ENCODE results near the gene MADD. TPM values are rescaled to one million over a fixed set of nuclear protein-coding genes. Genes with fewer than 3 reads are reported as not detected.

The MADD gene
- total RNA-seq, 8 experiments from 2014 or later, result 19.5 to 55.7 (median 41.8) TPM

DNA sequence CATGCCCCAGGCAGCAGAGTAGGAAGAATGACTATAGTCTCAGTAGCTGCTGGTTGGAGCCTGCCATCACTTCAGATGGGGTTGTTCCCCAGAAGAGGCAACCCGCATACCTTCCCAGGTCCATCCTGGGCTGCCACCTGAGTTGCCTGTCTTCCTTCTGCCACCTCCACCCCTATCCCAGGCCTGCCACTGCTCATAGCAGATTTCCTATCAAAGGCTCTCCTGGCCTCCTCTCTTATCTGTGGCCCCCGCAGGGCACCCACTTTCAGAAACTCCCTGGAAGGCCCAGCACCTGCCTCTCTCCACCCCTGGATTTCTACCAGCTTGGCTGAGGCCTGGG is 12.8 kb upstream of the MADD start:
- peaks cover 3 to 13% of the 10 kb centered on the region in 2 donors for H3K4me1 ChIP-seq (replicated peaks in 1 of 2)
- in situ Hi-C loops (cut with MboI; ENCODE audit: low pct_unique_long_range_greater_than_20kb in 2 of 9, low sequenced_read_pairs in 9 of 9, unreplicated experiment in 9 of 9), result no loop called here
- no peak for ATAC-seq (replicated peaks in 6 of 8)
- peak overlapping the region in 1 of 2 donors; percentile 43 for H3K27ac ChIP-seq
- 83 to 100% (median 100%) methylated on average over 1 of the region's 2 CpGs; no CpG with 5 or more reads in 5 of the 10 experiments for WGBS, 10 experiments
- H3K4me3 ChIP-seq, result no peak overlapping the region

DNA sequence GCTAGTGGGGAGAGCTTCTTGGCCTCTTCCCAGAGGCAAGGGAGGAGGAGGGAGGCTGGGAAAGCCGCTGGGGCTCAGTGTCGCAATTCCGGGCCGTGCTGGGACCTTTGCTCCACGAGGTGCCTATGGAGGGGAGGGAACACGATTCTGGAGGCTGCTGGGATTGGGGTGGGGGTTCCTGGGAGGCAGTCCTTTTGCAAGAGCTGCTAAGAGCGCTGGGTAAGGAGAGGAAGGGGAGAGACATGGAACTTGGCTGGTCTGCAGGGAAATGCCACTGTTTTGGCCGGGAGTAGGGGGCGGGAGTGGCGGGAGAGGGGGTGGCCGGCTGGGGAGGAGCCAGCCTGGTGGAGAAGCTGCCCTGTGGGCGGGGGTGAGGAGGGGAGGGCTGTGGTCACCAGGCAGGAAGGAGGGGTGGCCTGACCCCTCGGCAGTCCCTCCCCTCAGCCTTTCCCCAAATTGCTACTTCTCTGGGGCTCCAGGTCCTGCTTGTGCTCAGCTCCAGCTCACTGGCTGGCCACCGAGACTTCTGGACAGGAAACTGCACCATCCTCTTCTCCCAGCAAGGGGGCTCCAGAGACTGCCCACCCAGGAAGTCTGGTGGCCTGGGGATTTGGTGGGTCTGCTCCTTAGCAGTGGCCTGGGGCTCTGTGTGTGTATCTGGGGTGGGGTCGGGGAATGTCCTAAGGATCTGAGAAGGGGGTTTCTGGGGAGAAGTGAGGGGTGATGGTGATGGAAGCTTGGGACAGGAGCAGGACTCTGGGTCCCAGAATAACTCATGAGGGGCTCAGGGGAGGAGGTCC is 12.2 kb upstream of the MADD start, which contains the start of gene NR1H3:
NR1H3 (plus strand) TSS at position 480 of the 800 bp plus-strand sequence. CDS start 1,221 bp downstream, outside the sequence.
- 0% methylated on average over 3 of the region's 15 CpGs; no CpG with 5 or more reads in 9 of the 10 experiments for WGBS, 10 experiments
- no peak within 1 kb of the TSS for H3K4me3 ChIP-seq
- ATAC-seq (replicated peaks in 6 of 8), result peak; percentile 58 to 85 (median 78)
- peaks cover 3 to 13% of the 10 kb centered on the region in 2 donors for H3K4me1 ChIP-seq (replicated peaks in 1 of 2)
- peak within 1 kb of the TSS in 1 of 2 donors; percentile 43 for H3K27ac ChIP-seq
- in situ Hi-C loops (cut with MboI; ENCODE audit: low pct_unique_long_range_greater_than_20kb in 2 of 9, low sequenced_read_pairs in 9 of 9, unreplicated experiment in 9 of 9), result no loop called here

DNA sequence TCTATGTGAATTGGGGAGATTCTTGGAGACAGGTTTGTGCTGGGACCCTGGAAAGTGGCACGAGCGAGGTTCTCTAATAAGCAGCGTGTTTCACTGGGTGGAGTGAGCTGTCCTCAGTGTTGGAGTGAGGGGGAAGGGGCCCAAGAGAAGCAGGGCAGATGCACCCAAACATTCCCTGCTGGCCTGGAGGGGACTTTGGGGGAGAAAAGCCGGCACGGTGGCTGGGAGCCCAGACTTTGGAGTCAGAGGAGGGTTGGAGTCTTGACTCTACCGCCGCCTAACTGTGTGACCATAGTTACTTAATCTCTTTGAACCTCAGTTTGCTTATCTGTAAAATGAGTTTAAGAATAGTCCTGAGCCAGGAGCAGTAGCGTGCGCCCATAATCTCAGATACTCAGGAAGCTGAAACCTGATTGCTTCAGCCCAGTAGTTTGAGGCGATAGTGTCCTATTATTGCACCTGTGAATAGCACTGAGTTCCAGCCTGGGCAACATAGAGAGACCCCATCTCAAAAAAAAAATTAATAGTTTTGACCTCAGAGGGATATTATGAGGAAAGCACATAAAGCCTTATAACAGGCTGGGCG is 11.5 kb upstream of the MADD start:
- H3K4me3 ChIP-seq, result no peak overlapping the region
- in situ Hi-C loops (cut with MboI; ENCODE audit: low pct_unique_long_range_greater_than_20kb in 2 of 9, low sequenced_read_pairs in 9 of 9, unreplicated experiment in 9 of 9), result no loop called here
- peak overlapping the region in 1 of 2 donors; percentile 43 for H3K27ac ChIP-seq
- WGBS, 10 experiments, result 67 to 100% (median 100%) methylated on average over 1 to 7 of the region's 11 CpGs; no CpG with 5 or more reads in 1 of the 10 experiments
- H3K4me1 ChIP-seq (replicated peaks in 1 of 2), result peaks cover 3 to 13% of the 10 kb centered on the region in 2 donors
- no peak for ATAC-seq (replicated peaks in 6 of 8)

DNA sequence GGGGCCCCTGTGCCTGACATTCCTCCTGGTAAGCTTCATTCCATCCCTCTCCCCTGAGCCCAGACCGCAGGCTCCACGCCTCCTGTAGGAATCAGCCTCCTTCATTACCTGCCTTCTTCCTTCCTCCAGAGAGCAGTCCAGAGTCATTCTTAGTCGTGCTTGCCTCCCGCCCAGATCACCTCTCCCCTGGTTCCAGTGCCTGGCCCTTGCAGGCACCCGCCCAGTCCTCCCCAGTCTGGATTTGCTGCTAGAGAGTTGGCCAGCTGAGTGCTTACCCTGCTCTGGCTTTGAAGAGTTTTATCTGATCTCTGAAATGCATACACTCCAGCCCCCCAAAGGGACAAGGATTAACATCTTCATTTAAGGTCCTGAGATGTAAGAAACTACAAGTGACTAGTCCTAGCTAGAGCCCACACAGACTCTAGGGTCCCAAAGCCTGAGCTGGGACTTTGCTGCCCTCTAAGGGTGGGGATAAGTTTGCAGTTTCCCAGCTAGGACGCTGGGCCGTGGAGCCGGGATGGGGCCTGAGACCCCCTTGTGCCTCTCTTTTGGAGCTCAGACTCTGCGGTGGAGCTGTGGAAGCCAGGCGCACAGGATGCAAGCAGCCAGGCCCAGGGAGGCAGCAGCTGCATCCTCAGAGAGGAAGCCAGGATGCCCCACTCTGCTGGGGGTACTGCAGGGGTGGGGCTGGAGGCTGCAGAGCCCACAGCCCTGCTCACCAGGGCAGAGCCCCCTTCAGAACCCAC is 10.5 kb upstream of the MADD start:
- WGBS, 10 experiments, result 27 to 90% (median 80%) methylated on average over 1 to 3 of the region's 10 CpGs; no CpG with 5 or more reads in 5 of the 10 experiments
- ATAC-seq (replicated peaks in 6 of 8), result peak in 4 of 8 experiments; percentile 15 to 74 (median 58)
- in situ Hi-C loops (cut with MboI; ENCODE audit: low pct_unique_long_range_greater_than_20kb in 2 of 9, low sequenced_read_pairs in 9 of 9, unreplicated experiment in 9 of 9), result no loop called here
- Histone ChIP-seq H3K27ac (no peak overlapping the region), H3K4me3 (no peak overlapping the region), H3K4me1 (replicated peaks in 1 of 2) (peaks cover 3 to 13% of the 10 kb centered on the region in 2 donors)

DNA sequence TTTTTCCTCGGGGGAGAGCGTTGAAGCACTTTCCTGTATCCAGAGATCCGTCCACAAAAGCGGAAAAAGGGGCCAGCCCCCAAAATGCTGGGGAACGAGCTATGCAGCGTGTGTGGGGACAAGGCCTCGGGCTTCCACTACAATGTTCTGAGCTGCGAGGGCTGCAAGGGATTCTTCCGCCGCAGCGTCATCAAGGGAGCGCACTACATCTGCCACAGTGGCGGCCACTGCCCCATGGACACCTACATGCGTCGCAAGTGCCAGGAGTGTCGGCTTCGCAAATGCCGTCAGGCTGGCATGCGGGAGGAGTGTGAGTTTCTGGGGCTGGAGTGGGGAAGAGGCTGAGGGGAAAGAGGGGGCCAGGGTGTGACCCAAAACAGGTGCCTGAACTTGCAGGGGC is 9.6 kb upstream of the MADD start:
- WGBS, 10 experiments, result 50 to 92% (median 80%) methylated on average over 1 to 11 of the region's 19 CpGs; no CpG with 5 or more reads in 2 of the 10 experiments
- H3K4me1 ChIP-seq (replicated peaks in 1 of 2), result peaks cover 3 to 13% of the 10 kb centered on the region in 2 donors
- no peak for ATAC-seq (replicated peaks in 6 of 8)
- no peak overlapping the region for H3K27ac ChIP-seq
- no peak overlapping the region for H3K4me3 ChIP-seq
- in situ Hi-C loops (cut with MboI; ENCODE audit: low pct_unique_long_range_greater_than_20kb in 2 of 9, low sequenced_read_pairs in 9 of 9, unreplicated experiment in 9 of 9), result no loop called here

DNA sequence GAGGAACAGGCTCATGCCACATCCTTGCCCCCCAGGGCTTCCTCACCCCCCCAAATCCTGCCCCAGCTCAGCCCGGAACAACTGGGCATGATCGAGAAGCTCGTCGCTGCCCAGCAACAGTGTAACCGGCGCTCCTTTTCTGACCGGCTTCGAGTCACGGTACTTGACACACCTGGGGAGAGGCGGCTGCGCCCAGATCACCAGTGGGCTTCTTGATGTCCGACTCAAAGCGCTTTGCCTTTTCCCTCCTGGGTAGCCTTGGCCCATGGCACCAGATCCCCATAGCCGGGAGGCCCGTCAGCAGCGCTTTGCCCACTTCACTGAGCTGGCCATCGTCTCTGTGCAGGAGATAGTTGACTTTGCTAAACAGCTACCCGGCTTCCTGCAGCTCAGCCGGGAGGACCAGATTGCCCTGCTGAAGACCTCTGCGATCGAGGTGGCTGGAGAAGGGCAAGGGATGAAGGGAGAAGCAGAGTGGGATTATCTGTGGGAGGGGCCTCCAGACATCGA is 8.6 kb upstream of the MADD start:
- H3K27ac ChIP-seq, result no peak overlapping the region
- H3K4me1 ChIP-seq (replicated peaks in 1 of 2), result peaks cover 3 to 13% of the 10 kb centered on the region in 2 donors
- H3K4me3 ChIP-seq, result no peak overlapping the region
- in situ Hi-C loops (cut with MboI; ENCODE audit: low pct_unique_long_range_greater_than_20kb in 2 of 9, low sequenced_read_pairs in 9 of 9, unreplicated experiment in 9 of 9), result no loop called here
- WGBS, 10 experiments, result 0 to 100% (median 78%) methylated on average over 1 to 12 of the region's 22 CpGs; no CpG with 5 or more reads in 4 of the 10 experiments
- no peak for ATAC-seq (replicated peaks in 6 of 8)

DNA sequence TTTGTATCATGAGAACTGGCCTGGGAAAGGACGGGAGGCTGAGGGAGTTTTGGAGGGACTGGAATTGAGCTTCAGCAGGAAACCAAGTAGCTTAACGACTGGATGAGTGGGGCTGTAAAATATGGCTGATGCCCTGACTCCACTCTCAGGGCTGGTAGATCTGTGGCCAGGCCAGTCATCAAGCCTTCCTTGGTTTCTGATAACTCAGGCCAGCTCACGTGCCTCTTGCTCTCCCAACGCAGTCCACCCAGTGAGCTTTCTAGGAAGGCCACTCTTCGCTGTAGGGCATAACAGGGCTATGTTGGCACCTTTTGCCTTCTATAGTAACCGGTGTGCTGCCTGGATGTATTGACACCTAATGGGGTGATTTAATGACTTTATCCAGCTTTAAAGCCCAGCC is 5.8 kb upstream of the MADD start:
- Histone ChIP-seq H3K4me3 (no peak overlapping the region), H3K4me1 (replicated peaks in 1 of 2) (peaks cover 10 to 11% of the 10 kb centered on the region in 2 donors), H3K27ac (no peak overlapping the region)
- ATAC-seq (replicated peaks in 6 of 8), result no peak
- in situ Hi-C loops (cut with MboI; ENCODE audit: low pct_unique_long_range_greater_than_20kb in 2 of 9, low sequenced_read_pairs in 9 of 9, unreplicated experiment in 9 of 9), result no loop called here
- 71 to 100% (median 98%) methylated on average over 1 to 3 of the region's 6 CpGs; no CpG with 5 or more reads in 6 of the 10 experiments for WGBS, 10 experiments

DNA sequence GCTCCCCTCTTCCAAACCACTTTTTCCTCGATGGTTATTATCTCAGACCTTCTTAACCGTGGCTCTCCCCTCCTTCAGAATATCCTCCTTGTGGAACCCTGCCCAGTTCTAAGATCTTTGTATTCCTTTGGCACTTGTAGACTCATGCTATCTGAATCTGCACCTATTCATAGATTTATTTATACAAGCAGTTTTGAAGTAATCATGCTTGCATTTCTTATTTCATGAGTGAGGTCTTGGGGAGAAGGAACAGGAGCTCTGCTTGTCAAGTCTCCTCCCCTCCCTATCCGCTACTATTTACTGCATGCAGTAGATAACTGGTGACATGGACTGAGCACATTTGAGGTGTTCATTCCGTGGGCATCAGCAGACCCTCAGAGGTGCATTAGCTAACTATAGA is 5.4 kb upstream of the MADD start:
- no peak for ATAC-seq (replicated peaks in 6 of 8)
- H3K27ac ChIP-seq, result no peak overlapping the region
- H3K4me1 ChIP-seq (replicated peaks in 1 of 2), result peaks cover 10 to 13% of the 10 kb centered on the region in 2 donors
- H3K4me3 ChIP-seq, result no peak overlapping the region
- 60 to 100% (median 91%) methylated on average over 1 to 4 of the region's 4 CpGs; no CpG with 5 or more reads in 2 of the 10 experiments for WGBS, 10 experiments
- in situ Hi-C loops (cut with MboI; ENCODE audit: low pct_unique_long_range_greater_than_20kb in 2 of 9, low sequenced_read_pairs in 9 of 9, unreplicated experiment in 9 of 9), result no loop called here

DNA sequence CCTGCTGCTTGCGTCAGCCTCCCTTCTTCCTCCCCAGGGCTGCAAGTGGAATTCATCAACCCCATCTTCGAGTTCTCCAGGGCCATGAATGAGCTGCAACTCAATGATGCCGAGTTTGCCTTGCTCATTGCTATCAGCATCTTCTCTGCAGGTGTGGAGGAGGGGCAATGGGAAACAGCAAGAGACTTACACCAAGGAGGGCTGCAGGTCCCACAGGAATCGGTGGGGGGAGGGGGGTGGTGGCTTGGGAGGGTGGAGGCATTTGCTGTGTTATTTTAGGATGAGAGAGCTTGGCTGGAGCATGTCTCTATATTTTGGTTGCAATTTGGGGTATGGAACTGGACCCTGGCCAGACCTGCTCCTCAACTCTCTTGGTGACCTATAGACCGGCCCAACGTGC is 2.1 kb upstream of the MADD start:
- Histone ChIP-seq H3K27ac (peak overlapping the region; percentile 91), H3K4me1 (replicated peaks in 1 of 2) (peaks cover 20 to 29% of the 10 kb centered on the region in 2 donors), H3K4me3 (no peak overlapping the region)
- no peak for ATAC-seq (replicated peaks in 6 of 8)
- in situ Hi-C loops (cut with MboI; ENCODE audit: low pct_unique_long_range_greater_than_20kb in 2 of 9, low sequenced_read_pairs in 9 of 9, unreplicated experiment in 9 of 9), result no loop called here
- WGBS, 10 experiments, result 81 to 100% (median 92%) methylated on average over 1 to 3 of the region's 6 CpGs; no CpG with 5 or more reads in 7 of the 10 experiments

DNA sequence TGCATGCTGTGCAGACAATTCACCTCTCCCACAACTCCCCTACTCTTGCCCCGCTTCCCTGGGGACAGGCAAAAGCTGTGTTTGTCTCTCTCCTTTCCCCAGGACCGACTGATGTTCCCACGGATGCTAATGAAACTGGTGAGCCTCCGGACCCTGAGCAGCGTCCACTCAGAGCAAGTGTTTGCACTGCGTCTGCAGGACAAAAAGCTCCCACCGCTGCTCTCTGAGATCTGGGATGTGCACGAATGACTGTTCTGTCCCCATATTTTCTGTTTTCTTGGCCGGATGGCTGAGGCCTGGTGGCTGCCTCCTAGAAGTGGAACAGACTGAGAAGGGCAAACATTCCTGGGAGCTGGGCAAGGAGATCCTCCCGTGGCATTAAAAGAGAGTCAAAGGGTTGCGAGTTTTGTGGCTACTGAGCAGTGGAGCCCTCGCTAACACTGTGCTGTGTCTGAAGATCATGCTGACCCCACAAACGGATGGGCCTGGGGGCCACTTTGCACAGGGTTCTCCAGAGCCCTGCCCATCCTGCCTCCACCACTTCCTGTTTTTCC is 1.4 kb upstream of the MADD start:
- peak overlapping the region; percentile 59 to 81 (median 74) for H3K4me3 ChIP-seq
- ATAC-seq (replicated peaks in 6 of 8), result no peak
- peaks cover 20 to 29% of the 10 kb centered on the region in 2 donors for H3K4me1 ChIP-seq (replicated peaks in 1 of 2)
- peak overlapping the region; percentile 91 for H3K27ac ChIP-seq
- 0 to 42% (median 38%) methylated on average over 1 to 7 of the region's 13 CpGs; no CpG with 5 or more reads in 4 of the 10 experiments for WGBS, 10 experiments
- in situ Hi-C loops (cut with MboI; ENCODE audit: low pct_unique_long_range_greater_than_20kb in 2 of 9, low sequenced_read_pairs in 9 of 9, unreplicated experiment in 9 of 9), result no loop called here

DNA sequence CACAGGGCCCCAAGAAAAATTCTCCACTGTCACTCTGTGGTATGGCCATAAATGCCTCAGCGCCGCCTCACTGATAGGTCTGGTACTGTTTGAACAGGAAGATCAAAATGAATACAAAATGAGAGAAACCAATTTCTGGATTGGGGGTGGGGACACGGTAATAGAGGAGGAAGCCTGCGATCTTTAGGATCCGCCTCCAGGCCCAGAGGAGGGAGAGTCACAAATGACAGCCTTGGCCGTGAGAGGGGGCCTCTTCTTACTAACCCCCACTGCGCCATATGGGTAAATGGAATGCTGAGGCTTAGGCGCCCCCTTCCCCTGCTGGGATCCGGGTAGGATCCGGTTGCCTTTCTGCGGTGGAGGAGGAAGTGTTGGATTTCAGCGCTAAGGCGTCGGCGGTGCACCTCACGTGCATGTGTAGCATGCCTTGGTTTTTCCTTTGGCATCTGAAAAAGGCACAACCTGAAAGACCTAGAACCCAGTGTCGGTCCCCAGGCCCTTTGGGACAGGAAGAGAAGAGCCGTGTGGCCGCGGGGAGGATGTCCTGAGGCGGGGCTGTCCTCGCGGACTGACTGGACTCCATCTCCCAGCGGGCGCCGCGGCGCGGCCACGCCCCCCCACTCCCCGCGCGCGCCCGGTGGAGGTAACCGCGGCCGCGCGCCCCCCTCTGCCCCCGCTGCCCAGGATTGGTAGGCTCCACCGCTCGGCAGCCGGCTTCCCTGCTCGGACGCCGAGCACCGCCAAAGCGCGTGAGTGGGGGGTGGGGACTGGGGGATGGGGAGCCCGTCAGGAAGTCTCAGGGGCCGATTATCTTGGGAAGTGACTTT is 718 bp upstream of the MADD start:
- Histone ChIP-seq H3K27ac (peak overlapping the region; percentile 91), H3K4me3 (peak overlapping the region; percentile 59 to 81 (median 74)), H3K4me1 (replicated peaks in 1 of 2) (peaks cover 20 to 29% of the 10 kb centered on the region in 2 donors)
- 0 to 50% (median 13%) methylated on average over 2 to 10 of the region's 52 CpGs; no CpG with 5 or more reads in 3 of the 10 experiments for whole genome bisulfite sequencing, 10 experiments
- in situ Hi-C loops (cut with MboI; ENCODE audit: low pct_unique_long_range_greater_than_20kb in 2 of 9, low sequenced_read_pairs in 9 of 9, unreplicated experiment in 9 of 9), result no loop called here
- peak; percentile 71 to 81 (median 76) for ATAC-seq (replicated peaks in 6 of 8)
